HG03175 (cell line): ENCODE data around the gene NELL2.

ENCODE experiments used
- ATAC-seq: cut with Tn5 transposase; IDR thresholded peaks from one replicate; pipeline ENCODE4 v1.9.1; 2021; ENCODE audit warnings: mild to moderate bottlenecking, moderate library complexity; ENCODE audit not compliant: unreplicated experiment

The NELL2 gene

DNA sequence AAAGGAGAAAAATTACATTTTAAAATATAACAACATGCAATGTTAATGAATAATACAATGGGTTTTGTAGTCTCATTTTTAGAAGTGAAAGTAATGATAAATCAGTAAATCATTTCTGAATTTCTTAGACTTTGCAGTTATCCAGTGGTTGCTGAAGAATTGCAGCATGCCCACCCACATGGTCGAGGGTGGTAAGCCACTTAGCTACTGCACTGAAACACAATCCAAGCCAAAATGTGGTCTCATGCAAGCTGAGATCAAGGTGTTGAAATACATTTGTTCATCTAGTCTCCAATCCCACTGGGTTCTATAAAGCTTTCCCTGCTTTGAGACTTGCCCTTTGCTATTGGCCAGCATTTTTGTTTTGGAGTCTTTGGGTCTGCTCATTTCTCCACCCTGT, 247.9 kb downstream of the NELL2 start:
- ATAC-seq, result no peak

DNA sequence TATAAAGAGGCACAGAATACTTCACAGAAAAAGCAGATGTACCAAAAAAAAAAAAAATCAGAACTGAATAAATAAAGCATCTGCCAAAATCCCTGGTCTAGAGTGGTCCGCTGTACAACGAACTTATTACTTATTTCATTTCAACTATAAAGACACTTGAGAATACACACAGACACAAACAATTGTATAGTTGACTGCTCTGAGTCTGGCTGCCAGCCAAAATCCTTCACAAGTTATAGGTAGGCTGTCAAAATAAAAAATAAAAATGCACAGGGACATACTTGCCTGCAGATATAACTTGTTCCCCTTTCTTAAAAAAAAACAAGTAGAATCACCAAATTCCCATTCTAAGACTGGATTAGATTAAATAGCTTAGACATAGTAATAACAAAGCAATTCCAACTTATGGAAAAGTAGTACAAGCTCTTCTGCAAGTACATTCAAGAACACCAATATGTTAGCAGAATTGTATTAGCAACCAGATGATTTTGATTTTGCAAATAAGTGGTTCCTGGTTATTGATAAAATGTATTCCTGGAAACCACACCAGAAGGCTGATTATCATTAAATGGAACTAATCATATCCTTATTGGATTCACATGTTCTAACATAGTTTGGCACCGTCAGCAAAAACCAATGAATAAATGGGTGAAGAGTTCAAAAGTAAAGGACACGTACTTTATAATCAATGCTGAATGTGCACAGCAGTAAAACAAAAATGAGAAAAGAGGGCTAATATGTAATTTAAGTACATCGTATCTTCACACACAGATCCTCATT, 248.5 kb downstream of the NELL2 start:
- no peak for ATAC-seq

DNA sequence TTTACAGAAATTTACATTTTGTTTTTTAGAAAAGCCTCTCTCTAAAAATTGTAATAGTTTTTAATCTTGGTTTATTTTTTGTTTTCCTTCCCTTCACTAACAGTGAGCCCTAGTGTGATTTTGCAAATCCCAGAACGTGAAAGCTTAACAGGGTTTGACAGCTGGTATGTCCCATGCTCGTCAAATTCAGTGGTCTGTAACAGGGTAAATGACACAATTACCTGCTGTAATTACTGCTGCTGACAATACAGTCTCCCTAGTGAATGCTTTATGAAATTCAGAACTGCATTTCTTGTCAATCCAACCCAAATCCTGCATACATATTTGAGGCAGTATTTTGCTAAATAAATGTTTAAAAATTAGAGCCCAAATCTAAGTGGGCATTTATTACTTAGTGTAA, 249.2 kb downstream of the NELL2 start:
- no peak for ATAC-seq

DNA sequence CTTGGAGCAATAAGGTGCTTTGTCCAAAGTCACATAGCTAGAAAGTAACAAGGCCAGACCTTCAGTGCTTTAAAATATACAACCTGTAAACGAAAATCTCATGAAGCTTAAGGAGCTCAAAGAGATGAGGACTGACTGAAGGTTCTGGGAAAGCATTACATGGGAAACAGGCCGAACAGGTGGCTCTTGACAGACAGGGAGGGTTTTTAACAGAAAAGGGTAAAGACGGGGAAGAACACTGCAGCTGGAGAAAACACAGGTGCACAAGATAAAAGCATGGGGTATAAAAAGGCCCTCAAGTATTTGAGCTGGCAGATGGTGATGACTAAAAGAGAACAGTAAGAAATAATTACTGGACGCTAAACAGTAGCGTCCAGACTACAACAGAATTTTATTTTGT, 257.2 kb downstream of the NELL2 start:
- ATAC-seq, result no peak

DNA sequence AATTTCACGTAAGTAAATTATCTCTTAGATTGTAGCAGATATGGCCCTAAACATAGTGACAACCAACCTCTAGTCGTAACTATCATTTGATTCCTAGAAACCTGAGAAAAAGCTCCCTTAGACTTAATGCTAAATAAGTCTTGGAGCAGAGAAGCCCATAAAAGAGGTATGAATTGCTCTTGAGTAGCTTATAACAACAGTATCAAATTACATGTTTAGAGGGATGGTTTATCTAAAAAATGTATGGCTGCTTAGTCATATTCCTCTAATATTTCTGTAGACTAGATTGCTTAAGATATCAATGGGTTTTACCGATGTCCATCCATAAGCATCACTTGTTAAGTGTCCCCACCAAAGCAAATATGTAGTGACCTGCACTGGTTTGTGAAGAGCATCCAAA, 259.7 kb downstream of the NELL2 start:
- ATAC-seq, result no peak

DNA sequence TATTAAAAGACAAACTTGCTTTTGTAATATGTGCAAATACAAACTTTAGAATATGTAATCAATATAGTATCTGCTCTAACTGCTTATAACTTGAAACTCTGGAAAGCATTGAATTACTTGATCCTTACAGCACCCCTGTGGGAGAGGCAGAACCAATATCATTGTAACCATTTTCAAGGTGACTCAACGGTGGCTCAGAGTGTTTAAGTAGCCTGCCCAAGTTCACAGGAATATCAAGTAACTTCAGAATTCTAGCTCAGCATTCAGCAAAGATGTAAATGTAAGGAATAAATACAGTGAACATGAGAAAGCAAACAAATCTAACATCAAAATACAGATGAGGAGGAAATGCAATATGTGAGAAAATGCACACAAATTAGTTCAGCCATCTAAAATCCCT, 264.6 kb downstream of the NELL2 start:
- no peak for ATAC-seq

DNA sequence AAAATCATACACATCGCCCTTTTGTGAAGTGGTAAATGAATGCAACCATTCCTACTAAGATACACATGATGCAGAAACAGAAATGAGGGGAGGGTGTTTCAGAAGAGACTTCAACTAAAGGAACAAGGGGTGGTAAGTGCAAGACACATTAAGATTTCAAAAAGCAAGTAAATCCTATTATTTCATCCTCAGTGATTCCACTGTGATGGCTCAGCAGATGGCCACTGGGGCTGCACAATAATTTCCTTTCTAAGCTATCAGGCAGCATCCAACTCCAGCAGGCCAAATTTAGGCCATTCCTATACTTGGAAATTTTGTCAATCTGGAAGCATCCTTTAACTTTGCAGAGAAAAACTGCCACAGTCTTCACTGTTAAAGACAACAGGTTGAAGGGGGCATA, 272.4 kb downstream of the NELL2 start:
- no peak for ATAC-seq

DNA sequence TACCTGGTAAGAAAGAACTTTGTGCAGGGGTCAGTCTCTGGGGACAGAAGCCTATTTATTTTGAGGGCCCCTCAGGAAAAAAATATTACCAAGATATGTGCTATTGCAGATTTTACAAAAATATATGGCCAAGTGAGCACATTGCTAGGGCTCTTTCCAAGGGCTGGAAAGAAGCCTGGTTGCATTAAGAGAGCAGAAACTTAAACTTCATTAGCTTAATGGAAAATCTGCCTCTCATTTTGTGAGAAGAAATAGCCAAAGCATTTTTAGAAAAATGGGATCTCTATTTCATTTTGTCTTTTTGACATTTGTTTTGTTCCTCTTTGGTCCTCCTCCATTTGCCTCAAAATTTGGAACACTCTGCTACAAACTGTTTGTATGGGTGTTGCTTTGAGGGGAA, 283.5 kb downstream of the NELL2 start:
- ATAC-seq, result no peak

DNA sequence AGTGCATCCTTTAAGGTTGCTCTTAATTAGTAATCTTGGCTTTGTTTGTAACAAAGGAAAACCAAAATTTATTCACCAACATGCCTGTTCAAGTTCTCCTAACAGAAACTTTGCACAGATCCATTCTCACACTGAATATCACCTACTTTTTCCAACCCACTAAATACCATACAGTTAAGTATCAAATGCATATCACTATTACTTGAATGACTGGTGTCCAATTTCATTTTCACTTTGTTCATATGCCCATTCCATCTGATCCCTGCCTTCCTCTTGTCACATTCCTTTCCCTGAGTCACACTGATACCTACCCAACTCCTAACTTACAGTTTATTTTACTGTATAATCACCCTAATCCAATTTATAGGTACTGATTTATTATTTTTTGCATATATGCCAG, 286.4 kb downstream of the NELL2 start:
- no peak for ATAC-seq

DNA sequence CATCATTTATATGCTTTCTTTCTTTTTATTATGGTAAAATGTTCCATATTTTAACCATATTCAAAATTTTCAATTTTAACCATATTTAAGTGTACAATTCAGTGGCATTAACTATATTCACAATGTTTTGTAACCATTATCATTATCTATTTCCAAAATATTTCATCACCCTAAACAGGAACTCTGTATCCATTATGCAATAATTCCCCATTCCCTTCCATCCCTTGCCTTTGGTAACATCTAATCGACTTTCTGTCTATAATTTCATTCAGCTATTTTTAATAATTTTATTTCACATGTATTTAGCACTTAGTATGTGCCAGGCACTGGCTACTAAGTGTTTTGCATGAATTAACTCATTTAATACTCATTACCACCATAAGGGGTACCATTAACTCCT, 287.5 kb downstream of the NELL2 start:
- ATAC-seq, result no peak

DNA sequence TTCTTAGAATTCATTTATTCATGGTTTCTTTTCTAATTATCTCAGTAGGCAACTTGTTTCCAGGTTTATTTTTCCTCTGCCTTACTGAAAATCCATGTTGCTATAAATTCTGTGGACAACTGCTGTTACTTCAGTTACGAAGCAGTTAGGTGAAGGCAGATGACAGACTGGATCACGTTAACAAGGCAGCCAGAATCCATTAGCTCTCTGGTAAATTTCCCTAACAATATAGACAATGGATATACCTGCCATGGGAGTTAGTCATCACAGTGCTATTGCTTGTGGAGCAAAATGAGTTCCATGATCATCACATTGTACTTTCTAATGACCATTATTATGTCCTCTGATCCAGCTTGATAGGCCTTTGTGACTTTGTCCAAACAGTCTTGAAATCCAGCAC, 291.5 kb downstream of the NELL2 start:
- no peak for ATAC-seq

DNA sequence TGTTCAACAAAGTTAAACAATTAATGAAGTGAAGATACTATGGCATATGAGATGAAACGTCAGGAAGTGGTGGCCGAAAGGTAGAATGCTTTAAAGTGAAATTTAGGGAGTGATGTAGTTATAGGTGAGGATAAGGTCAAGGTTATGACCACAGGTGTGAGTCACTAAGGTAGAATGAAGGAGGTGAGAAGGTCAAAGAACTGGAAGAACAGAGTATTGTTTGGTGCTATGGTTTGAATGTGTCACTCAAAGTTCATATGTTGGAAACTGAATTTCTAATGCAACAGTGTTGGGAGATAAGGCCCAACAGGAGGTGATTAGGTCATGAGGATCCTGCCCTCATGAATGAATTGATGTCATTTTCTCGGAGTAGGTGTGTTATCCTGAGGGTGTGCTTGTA, 293.6 kb downstream of the NELL2 start:
- no peak for ATAC-seq

DNA sequence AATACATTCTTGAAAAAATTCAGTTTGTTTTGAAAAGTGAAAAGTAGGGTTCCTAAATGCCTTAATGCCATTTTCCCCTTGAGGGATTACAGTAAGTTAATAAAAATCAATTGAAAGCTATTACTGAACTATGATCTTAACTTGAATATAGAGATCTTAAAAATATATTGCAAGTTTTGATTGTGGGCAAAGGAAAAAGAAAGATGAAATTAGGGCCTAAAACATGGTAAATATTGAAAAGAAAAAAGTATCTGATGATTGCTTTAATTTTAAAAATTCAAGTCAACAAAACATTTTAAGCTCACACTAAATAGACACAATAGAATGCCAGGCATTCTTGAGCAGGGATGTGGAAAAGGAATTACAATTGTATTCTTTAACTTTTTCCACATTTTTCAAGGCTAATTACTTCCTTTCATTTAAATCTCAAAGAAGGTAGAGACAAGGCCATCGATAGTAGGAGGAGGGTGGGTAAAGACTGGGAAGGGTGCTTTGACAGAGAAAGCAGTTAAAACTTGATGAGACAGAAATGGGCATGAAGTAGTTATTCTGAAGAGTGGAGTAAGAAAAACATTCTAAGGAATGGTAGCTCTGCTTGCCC, 294.4 kb downstream of the NELL2 start:
- no peak for ATAC-seq

DNA sequence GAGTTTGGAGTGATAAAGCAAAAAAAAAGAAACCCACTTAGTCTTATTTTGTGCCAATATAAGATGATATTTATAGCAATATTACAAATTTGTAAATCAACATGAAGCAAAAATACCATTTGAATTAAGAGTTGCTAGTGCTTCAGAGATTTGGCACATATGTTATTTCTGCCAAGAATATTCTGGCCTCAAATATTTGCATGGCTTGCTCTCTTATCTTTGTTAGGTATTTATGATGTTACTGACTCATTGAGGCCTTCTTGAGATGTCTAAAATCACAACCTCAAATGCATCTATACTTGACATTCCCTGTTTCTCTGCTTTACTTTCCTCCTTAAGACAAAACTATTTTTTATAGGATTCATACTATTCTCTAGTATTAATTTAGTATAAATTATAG, 301.5 kb downstream of the NELL2 start:
- ATAC-seq, result no peak

DNA sequence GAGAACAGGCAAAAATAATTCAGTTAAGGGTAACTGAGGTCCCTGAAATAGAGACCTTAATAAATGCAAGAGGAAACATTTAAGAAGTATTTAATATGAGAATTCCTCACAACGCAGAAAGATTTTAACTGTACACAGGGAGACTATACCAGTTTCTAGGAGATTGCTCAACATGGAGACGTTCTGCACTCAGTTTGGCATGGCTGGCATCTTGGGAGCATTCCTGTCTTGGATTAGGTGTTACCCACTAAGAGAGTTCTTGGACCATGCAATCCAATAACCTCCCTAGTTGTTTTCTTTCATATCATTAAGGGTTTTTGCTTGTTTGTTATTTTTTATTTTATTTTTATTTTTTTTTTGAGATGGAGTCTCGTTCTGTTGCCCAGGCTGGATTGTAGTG, 302.4 kb downstream of the NELL2 start:
- no peak for ATAC-seq

DNA sequence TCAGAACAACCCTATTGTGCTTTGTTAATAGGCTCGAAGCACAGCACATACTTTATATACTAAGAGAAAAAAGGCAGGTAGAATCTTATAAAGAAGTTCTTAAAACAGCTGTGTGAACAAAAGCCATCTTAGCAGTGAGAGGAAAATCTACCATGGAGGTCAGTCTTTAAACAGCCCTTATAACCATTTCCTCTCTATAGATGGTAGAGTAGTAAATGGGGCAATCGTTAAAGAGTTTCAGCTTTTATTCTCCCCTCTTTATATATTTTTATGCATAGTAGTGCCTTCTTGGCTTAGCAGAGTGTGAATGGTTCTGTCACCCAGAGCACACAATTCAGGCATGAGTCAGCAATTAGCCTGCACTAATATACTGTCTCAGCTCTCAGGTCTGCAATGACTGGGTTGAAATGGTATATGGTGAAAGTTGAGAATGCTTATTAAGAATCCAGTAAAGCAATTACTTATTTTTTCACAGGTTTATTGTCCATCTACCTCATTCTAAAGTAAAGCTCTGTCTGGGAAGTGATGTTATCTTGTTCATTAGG, 305.0 kb downstream of the NELL2 start:
- ATAC-seq, result no peak

DNA sequence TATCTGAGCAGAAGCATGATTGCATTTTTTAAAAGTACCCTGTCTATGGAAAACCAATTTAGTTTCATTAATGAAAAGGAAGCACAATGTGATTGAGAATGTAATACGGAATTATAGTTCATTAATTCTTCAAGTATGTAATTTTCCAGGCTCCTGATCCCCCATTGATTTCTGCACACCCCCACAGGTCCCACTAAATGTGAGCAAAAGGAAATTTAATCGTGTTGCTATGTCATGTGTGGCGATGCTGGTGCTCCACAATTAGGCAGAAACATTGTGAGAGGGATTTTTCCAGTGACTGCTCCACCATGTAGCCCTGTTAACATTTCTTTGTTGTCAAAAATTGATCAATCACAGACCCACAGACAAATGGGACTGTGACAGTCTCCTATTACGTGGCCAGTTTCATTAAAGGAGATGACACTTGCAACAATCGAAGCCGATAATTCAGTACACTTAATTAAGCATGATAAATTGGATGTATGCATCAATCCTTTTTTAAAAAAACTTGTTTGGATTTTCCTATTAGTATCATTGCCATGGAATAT, 306.0 kb downstream of the NELL2 start:
- ATAC-seq, result no peak

DNA sequence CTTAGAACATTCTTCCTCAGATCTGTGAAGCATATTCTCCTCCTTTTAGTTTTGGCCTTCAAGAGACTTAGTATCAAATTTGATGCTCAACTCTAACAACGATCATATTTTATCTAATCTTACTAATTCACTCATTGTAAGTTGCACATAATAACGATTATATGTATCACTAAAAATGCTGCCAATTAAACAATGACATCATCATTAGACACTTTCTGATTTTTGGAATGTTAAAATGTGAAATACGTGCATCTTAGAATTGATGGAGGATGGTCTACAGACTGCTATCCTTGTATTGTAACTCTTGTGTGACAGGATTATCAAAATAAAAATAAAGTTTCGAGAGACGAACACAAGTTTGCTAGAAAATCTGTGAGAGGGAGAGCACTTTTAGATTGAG, 311.0 kb downstream of the NELL2 start:
- no peak for ATAC-seq

DNA sequence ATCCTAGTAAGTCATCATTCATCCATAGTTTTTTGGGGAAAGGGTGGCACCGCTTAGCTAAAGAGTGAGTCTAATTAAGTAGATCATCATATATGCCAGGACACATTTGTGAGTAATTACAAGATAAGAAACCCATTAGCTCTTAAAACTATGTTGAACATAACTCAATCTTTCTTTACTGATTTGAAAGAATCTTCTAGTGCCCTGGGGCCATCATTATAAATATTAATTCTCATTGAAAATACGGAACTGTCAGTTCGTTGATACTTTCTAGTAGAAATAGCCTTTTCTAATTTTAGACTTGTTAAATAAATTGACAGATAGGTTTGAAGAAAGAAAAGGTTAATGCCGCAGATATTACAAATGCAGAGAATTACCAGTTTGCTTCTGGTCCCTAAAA, 312.6 kb downstream of the NELL2 start:
- ATAC-seq, result no peak

DNA sequence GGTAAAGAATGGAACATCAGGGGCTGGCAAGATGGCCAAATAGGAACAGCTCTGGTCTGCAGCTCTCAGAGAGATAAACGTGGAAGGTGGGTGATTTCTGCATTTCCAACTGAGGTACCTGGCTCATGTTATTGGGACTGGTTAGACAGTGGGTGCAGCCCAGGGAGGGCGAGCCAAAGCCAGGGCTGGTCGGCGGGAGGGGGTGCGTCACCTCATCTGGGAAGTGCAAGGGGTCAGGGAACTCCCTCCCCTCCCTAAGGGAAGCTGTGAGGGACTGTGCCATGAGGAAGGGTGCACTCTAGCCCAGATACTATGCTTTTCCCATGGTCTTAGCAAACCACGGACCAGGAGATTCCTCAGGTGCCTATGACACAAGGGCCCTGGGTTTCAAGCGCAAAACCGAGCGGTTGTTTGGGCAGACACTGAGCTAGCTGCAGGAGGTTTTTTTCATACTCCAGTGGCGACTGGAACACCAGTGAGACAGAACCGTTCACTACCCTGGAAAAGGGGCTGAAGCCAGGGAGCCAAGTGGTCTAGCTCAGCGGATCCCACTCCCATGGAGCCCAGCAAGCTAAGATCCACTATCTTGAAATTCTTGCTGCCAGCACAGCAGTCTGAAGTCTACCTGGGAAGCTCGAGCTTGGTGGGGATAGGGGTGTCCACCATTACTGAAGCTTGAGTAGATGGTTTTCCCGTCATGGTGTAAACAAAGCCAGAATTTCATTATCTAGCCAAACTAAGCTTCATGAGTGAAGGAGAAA, 317.6 kb downstream of the NELL2 start:
- ATAC-seq, result no peak

DNA sequence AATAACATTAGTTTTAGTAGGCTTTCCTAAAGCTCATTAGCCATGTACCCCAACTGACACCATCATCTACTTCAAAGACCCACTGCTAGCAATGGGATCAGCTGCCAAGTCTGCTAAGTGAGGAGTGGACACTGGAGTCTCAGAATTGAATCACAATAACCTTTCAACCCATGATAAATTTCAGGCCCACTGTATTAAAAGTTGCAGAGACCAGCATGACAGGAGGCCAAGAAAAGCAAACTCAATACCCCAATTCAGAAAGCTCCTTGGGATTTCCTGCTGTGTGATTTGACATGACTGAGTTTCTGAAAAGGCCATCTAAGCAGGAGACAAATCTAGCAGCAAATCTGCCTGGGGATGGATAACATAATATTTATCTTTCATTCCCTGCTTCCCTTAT, 320.7 kb downstream of the NELL2 start:
- ATAC-seq, result no peak

DNA sequence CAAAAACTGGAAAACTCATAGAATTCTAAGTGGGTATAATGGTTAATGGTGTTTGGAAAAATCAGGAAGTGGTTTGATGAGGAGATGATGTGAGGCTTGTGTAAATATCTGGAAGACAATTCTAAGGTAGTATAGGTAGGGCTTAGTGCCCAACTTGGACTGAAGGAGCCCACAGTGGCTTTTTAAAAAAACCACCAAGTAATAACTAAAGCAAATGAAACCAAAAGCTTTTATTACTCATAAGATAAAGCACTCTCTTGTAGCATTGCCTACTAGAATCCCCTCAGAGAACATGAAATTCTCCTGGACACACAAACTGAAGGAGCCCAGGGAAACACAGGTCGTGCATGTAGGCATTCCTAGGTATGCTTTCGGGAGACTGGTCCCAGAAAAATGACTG, 324.5 kb downstream of the NELL2 start:
- no peak for ATAC-seq
